Measurements from ENCODE around the gene REV3L. TPM values are rescaled to one million over a fixed set of nuclear protein-coding genes. Genes with fewer than 3 reads are reported as not detected.
"Not testable (repeated sequence)": the region's sequence is repeated elsewhere in the genome, so short reads cannot be mapped to it uniquely, and the experiment has no call there.

REV3L gene
- total RNA-seq, 1 donor from 2014 or later = 40.5 TPM

DNA sequence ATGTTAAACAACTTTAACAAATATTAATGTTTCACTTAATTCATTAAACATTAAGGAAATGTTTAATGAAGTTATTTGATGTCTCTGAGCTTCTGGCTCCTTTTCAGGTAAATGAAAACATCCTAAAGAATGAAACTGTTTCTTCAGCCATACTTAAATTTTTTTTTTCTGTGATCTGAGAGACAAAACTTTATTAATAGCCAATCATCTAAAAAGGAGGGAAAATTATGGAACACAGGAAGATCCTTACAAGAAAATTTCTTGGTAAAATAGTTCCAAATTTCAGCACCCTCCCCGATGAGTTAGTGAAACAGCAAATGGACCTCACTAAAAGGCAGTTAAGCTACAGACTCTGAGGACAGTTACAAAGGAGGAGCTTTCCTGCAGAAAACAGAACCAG, 185.2 kb downstream of the REV3L start:
- DNase-seq (ENCODE audit: low spot score, unreplicated experiment) = no peak
- H3K4me1 Mint-ChIP-seq (ENCODE audit: low read depth) = no peaks in the 10 kb centered on the region
- TF ChIP-seq, protein P1, sequence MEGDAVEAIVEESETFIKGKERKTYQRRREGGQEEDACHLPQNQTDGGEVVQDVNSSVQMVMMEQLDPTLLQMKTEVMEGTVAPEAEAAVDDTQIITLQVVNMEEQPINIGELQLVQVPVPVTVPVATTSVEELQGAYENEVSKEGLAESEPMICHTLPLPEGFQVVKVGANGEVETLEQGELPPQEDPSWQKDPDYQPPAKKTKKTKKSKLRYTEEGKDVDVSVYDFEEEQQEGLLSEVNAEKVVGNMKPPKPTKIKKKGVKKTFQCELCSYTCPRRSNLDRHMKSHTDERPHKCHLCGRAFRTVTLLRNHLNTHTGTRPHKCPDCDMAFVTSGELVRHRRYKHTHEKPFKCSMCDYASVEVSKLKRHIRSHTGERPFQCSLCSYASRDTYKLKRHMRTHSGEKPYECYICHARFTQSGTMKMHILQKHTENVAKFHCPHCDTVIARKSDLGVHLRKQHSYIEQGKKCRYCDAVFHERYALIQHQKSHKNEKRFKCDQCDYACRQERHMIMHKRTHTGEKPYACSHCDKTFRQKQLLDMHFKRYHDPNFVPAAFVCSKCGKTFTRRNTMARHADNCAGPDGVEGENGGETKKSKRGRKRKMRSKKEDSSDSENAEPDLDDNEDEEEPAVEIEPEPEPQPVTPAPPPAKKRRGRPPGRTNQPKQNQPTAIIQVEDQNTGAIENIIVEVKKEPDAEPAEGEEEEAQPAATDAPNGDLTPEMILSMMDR (IDR thresholded peaks at IDR 0.05; ENCODE audit: unreplicated experiment) = no peak
- H3K9me3 Mint-ChIP-seq (ENCODE audit: low read depth) = peaks cover 3% of the 10 kb centered on the region
- H3K27ac Mint-ChIP-seq = no peak overlapping the region
- H3K36me3 Mint-ChIP-seq (ENCODE audit: insufficient read depth) = peaks cover 24% of the 10 kb centered on the region
- H3K27me3 Mint-ChIP-seq = no peaks in the 10 kb centered on the region
- no peak overlapping the region for H3K4me3 Mint-ChIP-seq (ENCODE audit: low read depth)

DNA sequence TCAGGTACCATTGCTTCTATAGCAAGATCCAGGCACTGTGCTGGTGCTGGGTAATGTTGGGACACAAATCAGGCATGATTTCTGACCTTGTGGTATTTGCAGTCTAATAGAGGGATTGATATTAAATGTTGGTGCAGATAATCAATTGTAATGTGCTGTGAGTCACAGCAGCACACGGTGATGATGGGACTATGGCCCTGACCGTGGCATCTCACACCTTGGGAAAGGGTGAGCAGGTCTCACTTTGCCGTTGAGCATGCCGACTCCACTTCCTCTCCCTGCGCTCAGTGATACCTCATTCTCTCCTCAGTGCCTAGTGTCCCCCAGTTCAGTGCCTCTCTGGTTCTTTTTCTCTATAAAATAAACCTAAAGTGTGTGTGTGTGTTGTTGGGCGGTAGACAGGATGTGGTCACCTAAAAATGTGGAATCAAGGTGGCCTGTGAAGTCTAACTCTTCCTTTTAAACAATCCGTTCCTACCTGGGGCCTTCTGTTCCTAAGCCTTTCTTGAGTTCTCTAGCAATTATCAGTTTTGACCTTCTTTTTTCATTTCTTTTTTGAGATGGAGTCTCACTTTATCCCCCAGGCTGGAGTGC, 188.5 kb downstream of the REV3L start:
- Mint-ChIP-seq H3K27ac (no peak overlapping the region), H3K4me3 (ENCODE audit: low read depth) (no peak overlapping the region), H3K4me1 (ENCODE audit: low read depth) (peaks cover 2% of the 10 kb centered on the region), H3K27me3 (no peaks in the 10 kb centered on the region), H3K36me3 (ENCODE audit: insufficient read depth) (peaks cover 7% of the 10 kb centered on the region), H3K9me3 (ENCODE audit: low read depth) (no peaks in the 10 kb centered on the region)
- no peak for DNase-seq (ENCODE audit: low spot score, unreplicated experiment)
- TF ChIP-seq, protein P1 (IDR thresholded peaks at IDR 0.05; ENCODE audit: unreplicated experiment) = no peak

DNA sequence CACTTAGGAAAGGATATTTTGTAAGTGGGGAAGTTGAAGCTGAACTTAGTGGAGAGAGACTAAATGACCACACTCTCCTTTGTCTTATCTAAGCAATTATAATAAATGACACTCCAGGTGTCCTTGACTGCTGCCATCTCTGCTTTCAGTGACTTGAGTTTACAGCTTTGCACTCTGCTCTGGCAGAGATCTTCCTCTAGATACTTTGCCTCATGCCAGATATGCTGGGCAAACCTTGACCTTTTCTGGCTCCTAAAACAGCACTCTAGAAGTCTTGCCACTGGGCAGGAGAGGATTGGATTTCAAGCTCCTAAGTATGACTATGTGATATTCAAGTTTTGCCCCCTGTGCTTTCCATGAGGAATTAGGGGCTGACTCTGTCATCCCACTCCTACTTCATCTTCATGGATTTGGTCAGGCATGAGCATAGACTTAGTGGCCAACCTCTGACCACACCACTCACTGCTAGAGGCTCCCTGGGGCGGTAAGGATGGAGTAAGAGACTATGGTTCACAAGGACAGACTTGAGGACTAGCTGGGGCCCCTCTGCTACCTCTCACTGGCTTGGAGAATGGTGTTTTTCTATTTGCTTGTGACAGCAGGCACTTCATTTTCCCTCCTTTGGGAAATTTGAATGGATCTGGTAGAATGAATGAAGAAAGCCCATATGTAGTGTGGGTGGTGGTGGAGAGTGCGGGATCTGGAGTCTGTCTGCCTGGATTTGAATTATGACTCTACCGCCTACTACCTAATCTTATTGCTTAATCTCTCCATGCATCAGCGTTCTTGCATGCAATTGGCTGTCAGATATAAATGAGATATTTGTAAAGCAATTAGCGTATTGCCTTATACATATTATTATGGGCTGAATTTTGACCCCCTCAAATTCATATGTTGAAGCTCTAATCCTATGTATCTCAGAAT, 191.4 kb downstream of the REV3L start:
- H3K9me3 Mint-ChIP-seq (ENCODE audit: low read depth) = no peaks in the 10 kb centered on the region
- no peak overlapping the region for H3K27ac Mint-ChIP-seq
- peaks cover 8% of the 10 kb centered on the region for H3K36me3 Mint-ChIP-seq (ENCODE audit: insufficient read depth)
- TF ChIP-seq, protein P1 (IDR thresholded peaks at IDR 0.05; ENCODE audit: unreplicated experiment) = no peak
- H3K4me3 Mint-ChIP-seq (ENCODE audit: low read depth) = no peak overlapping the region
- no peaks in the 10 kb centered on the region for H3K27me3 Mint-ChIP-seq
- peaks cover 4% of the 10 kb centered on the region for H3K4me1 Mint-ChIP-seq (ENCODE audit: low read depth)
- no peak for DNase-seq (ENCODE audit: low spot score, unreplicated experiment)

DNA sequence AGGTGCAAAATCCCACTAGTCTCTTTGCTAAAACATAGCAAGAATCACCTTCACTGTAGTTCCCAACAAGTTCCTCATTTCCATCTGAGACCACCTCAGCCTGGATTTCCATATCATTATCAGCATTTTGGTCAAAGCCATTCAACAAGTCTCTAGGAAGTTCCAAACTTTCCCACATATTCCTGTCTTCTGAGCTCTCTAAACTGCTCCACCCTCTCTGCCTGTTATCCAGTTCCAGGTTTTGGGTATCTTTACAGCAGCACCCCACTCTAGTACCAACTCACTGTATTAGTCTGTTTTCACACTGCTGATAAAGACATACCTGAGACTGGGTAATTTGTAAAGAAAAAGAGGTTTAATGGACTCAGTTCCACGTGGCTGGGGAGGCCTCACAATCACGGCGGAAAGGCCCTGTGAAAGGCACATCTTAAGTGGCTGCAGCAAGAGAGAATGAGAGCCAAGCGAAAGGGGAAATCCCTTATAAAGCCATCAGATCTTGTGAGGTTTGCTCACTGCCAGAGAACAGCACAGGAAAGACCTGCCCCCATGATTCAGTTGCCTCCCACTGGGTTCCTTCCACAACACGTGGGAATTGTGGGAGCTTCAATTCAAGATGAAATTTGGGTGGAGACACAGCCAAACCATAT, 192.2 kb downstream of the REV3L start:
- H3K36me3 Mint-ChIP-seq (ENCODE audit: insufficient read depth); H3K4me3 Mint-ChIP-seq (ENCODE audit: low read depth); H3K27me3 Mint-ChIP-seq; DNase-seq (ENCODE audit: low spot score, unreplicated experiment); H3K9me3 Mint-ChIP-seq (ENCODE audit: low read depth); H3K4me1 Mint-ChIP-seq (ENCODE audit: low read depth): not testable (repeated sequence)
- peak overlapping the region; percentile 79 for H3K27ac Mint-ChIP-seq

- not testable (repeated sequence) for H3K27me3 Mint-ChIP-seq; H3K27ac Mint-ChIP-seq; DNase-seq (ENCODE audit: low spot score, unreplicated experiment); H3K9me3 Mint-ChIP-seq (ENCODE audit: low read depth); H3K4me1 Mint-ChIP-seq (ENCODE audit: low read depth); H3K4me3 Mint-ChIP-seq (ENCODE audit: low read depth)
- peaks cover 37% of the 10 kb centered on the region for H3K36me3 Mint-ChIP-seq (ENCODE audit: insufficient read depth)
These were observed 198.7 kb downstream of the REV3L start for GRCh38 chr6:111284356-111284755.

GRCh38 chr6:111283707-111284106, 199.3 kb downstream of the REV3L start:
- no peaks in the 10 kb centered on the region for H3K27me3 Mint-ChIP-seq
- TF ChIP-seq, protein P1 (IDR thresholded peaks at IDR 0.05; ENCODE audit: unreplicated experiment) = no peak
- peaks cover 3% of the 10 kb centered on the region for H3K4me1 Mint-ChIP-seq (ENCODE audit: low read depth)
- peaks cover 41% of the 10 kb centered on the region for H3K36me3 Mint-ChIP-seq (ENCODE audit: insufficient read depth)
- H3K9me3 Mint-ChIP-seq (ENCODE audit: low read depth) = peaks cover 2% of the 10 kb centered on the region
- H3K27ac Mint-ChIP-seq = no peak overlapping the region
- DNase-seq (ENCODE audit: low spot score, unreplicated experiment) = no peak
- H3K4me3 Mint-ChIP-seq (ENCODE audit: low read depth) = no peak overlapping the region

Data from progenitor cell of endocrine pancreas (in vitro differentiated cells).